SJSA1 (cell line): Measurements from ENCODE around the gene ABCC1. TPM values are rescaled to one million over a fixed set of nuclear protein-coding genes. Genes with fewer than 3 reads are reported as not detected.
A peak's percentile ranks its signal among the peaks of the same experiment; 100 is the strongest.

ENCODE experiments used
- DNase-seq, 2 experiments: peaks; one replicate each; pipeline ENCODE4 v3.0.0-alpha.2; 2015 to 2020; ENCODE audit warnings: low spot score in 2 of 2, low read depth in 1 of 2
- H3K27ac ChIP-seq: fragments of 250-450 bp; sonication (Bioruptor Pico); 2 replicates; pipeline ENCODE4 v1.5.1; 2020; ENCODE audit warnings: mild to moderate bottlenecking, moderate library complexity
- H3K27me3 ChIP-seq: fragments of 250-450 bp; sonication (Bioruptor Pico); replicated peaks from 2 replicates; pipeline ENCODE4 v1.5.1; 2020; ENCODE audit warnings: mild to moderate bottlenecking, moderate library complexity
- H3K36me3 ChIP-seq: fragments of 250-450 bp; sonication (Bioruptor Pico); 2 replicates; pipeline ENCODE4 v1.5.1; 2020; ENCODE audit warnings: mild to moderate bottlenecking
- H3K4me1 ChIP-seq: fragments of 250-450 bp; sonication (Bioruptor Pico); replicated peaks from 2 replicates; pipeline ENCODE4 v1.6.1; 2021; ENCODE audit warnings: mild to moderate bottlenecking
- H3K4me3 ChIP-seq: fragments of 250-450 bp; sonication (Bioruptor Pico); 2 replicates; pipeline ENCODE4 v1.5.1; 2020; ENCODE audit warnings: mild to moderate bottlenecking
- H3K9me3 ChIP-seq: fragments of 250-450 bp; sonication (Bioruptor Pico); replicated peaks from 2 replicates; pipeline ENCODE4 v1.5.1; 2020; ENCODE audit warnings: mild to moderate bottlenecking
- total RNA-seq: library from RNA; depleted of rRNA; stranded (reverse); fragments of >200 nt; shearing (Covaris generic); gene quantifications from 2 replicates; pipeline ENCODE4 v1.2.3, GENCODE V29; 2014

ABCC1 gene
- total RNA-seq, 1 experiment from 2014 or later: 25.0 TPM

- Histone ChIP-seq H3K27ac (no peak overlapping the region), H3K4me3 (no peak overlapping the region), H3K9me3 (peaks cover 9% of the 10 kb centered on the region), H3K36me3 (peaks cover 78% of the 10 kb centered on the region), H3K27me3 (no peaks in the 10 kb centered on the region), H3K4me1 (no peaks in the 10 kb centered on the region)
- peak; percentile 69 to 76 for DNase-seq
Observed at GRCh38 chr16:16127469-16128116, 178.2 kb downstream of the ABCC1 start.

- H3K27me3 ChIP-seq: no peaks in the 10 kb centered on the region
- no peaks in the 10 kb centered on the region for H3K4me1 ChIP-seq
- DNase-seq: no peak
- H3K36me3 ChIP-seq: peaks cover 76% of the 10 kb centered on the region
- H3K4me3 ChIP-seq: no peak overlapping the region
- H3K9me3 ChIP-seq: no peaks in the 10 kb centered on the region
- H3K27ac ChIP-seq: no peak overlapping the region
Observed at GRCh38 chr16:16131204-16131603, 181.8 kb downstream of the ABCC1 start.

- no peaks in the 10 kb centered on the region for H3K9me3 ChIP-seq
- no peaks in the 10 kb centered on the region for H3K4me1 ChIP-seq
Observed at GRCh38 chr16:16131659-16132058, 182.2 kb downstream of the ABCC1 start.

GRCh38 chr16:16133943-16134604 is 184.7 kb downstream of the ABCC1 start:
- no peak overlapping the region for H3K4me3 ChIP-seq
- DNase-seq: no peak
- no peaks in the 10 kb centered on the region for H3K9me3 ChIP-seq
- H3K4me1 ChIP-seq: no peaks in the 10 kb centered on the region
- peaks cover 83% of the 10 kb centered on the region for H3K36me3 ChIP-seq
- H3K27ac ChIP-seq: no peak overlapping the region
- no peaks in the 10 kb centered on the region for H3K27me3 ChIP-seq

More at GRCh38 chr16:16131659-16132058, 182.2 kb downstream of the ABCC1 start:
- H3K36me3 ChIP-seq: peaks cover 79% of the 10 kb centered on the region
- no peaks in the 10 kb centered on the region for H3K27me3 ChIP-seq
- H3K4me3 ChIP-seq: no peak overlapping the region
- H3K27ac ChIP-seq: no peak overlapping the region
- DNase-seq: no peak

- no peaks in the 10 kb centered on the region for H3K27me3 ChIP-seq
- no peak overlapping the region for H3K4me3 ChIP-seq
- peaks cover 87% of the 10 kb centered on the region for H3K36me3 ChIP-seq
- no peaks in the 10 kb centered on the region for H3K4me1 ChIP-seq
- H3K9me3 ChIP-seq: no peaks in the 10 kb centered on the region
- no peak for DNase-seq
- H3K27ac ChIP-seq: no peak overlapping the region
Observed at GRCh38 chr16:16136588-16136987, 187.2 kb downstream of the ABCC1 start.

GRCh38 chr16:16137110-16137509 is 187.7 kb downstream of the ABCC1 start:
- H3K27ac ChIP-seq: no peak overlapping the region
- no peaks in the 10 kb centered on the region for H3K4me1 ChIP-seq
- no peaks in the 10 kb centered on the region for H3K9me3 ChIP-seq
- no peak for DNase-seq
- no peak overlapping the region for H3K4me3 ChIP-seq
- H3K36me3 ChIP-seq: peaks cover 86% of the 10 kb centered on the region
- H3K27me3 ChIP-seq: no peaks in the 10 kb centered on the region

- no peaks in the 10 kb centered on the region for H3K9me3 ChIP-seq
- H3K27ac ChIP-seq: no peak overlapping the region
- no peak for DNase-seq
- no peaks in the 10 kb centered on the region for H3K27me3 ChIP-seq
- peaks cover 86% of the 10 kb centered on the region for H3K36me3 ChIP-seq
- H3K4me1 ChIP-seq: no peaks in the 10 kb centered on the region
- H3K4me3 ChIP-seq: no peak overlapping the region
Observed at GRCh38 chr16:16138034-16138635, 188.7 kb downstream of the ABCC1 start.

- Histone ChIP-seq H3K27ac (no peak overlapping the region), H3K4me1 (no peaks in the 10 kb centered on the region), H3K9me3 (no peaks in the 10 kb centered on the region), H3K4me3 (no peak overlapping the region), H3K36me3 (peaks cover 83% of the 10 kb centered on the region), H3K27me3 (no peaks in the 10 kb centered on the region)
- DNase-seq: no peak
Observed at GRCh38 chr16:16139061-16139460, 189.6 kb downstream of the ABCC1 start.

GRCh38 chr16:16139806-16140205 is 190.4 kb downstream of the ABCC1 start:
- H3K4me1 ChIP-seq: no peaks in the 10 kb centered on the region
- H3K4me3 ChIP-seq: no peak overlapping the region
- no peaks in the 10 kb centered on the region for H3K9me3 ChIP-seq
- no peaks in the 10 kb centered on the region for H3K27me3 ChIP-seq
- H3K36me3 ChIP-seq: peaks cover 83% of the 10 kb centered on the region
- DNase-seq: no peak
- no peak overlapping the region for H3K27ac ChIP-seq

- no peaks in the 10 kb centered on the region for H3K4me1 ChIP-seq
- H3K9me3 ChIP-seq: no peaks in the 10 kb centered on the region
- no peak overlapping the region for H3K27ac ChIP-seq
- no peaks in the 10 kb centered on the region for H3K27me3 ChIP-seq
- H3K36me3 ChIP-seq: peaks cover 78% of the 10 kb centered on the region
- no peak overlapping the region for H3K4me3 ChIP-seq
- DNase-seq: no peak
Observed at GRCh38 chr16:16140537-16140936, 191.1 kb downstream of the ABCC1 start.

- Histone ChIP-seq H3K9me3 (no peaks in the 10 kb centered on the region), H3K4me1 (no peaks in the 10 kb centered on the region), H3K27me3 (no peaks in the 10 kb centered on the region), H3K27ac (no peak overlapping the region), H3K4me3 (no peak overlapping the region), H3K36me3 (peaks cover 81% of the 10 kb centered on the region)
- DNase-seq: no peak
Observed at GRCh38 chr16:16141141-16141540, 191.7 kb downstream of the ABCC1 start.

GRCh38 chr16:16141784-16142396 is 192.5 kb downstream of the ABCC1 start:
- no peaks in the 10 kb centered on the region for H3K9me3 ChIP-seq
- no peak overlapping the region for H3K27ac ChIP-seq
- H3K27me3 ChIP-seq: no peaks in the 10 kb centered on the region
- H3K4me1 ChIP-seq: no peaks in the 10 kb centered on the region
- no peak for DNase-seq
- H3K36me3 ChIP-seq: peaks cover 78% of the 10 kb centered on the region
- no peak overlapping the region for H3K4me3 ChIP-seq

GRCh38 chr16:16143038-16143763 is 193.8 kb downstream of the ABCC1 start:
- DNase-seq: no peak
- Histone ChIP-seq H3K27me3 (no peaks in the 10 kb centered on the region), H3K4me1 (no peaks in the 10 kb centered on the region), H3K36me3 (peaks cover 72% of the 10 kb centered on the region), H3K4me3 (no peak overlapping the region), H3K9me3 (no peaks in the 10 kb centered on the region), H3K27ac (no peak overlapping the region)
